ENCODE measurements around the gene SUMO1.
"Not testable (repeated sequence)": the region's sequence is repeated elsewhere in the genome, so short reads cannot be mapped to it uniquely, and the experiment has no call there.

Gene SUMO1

DNA sequence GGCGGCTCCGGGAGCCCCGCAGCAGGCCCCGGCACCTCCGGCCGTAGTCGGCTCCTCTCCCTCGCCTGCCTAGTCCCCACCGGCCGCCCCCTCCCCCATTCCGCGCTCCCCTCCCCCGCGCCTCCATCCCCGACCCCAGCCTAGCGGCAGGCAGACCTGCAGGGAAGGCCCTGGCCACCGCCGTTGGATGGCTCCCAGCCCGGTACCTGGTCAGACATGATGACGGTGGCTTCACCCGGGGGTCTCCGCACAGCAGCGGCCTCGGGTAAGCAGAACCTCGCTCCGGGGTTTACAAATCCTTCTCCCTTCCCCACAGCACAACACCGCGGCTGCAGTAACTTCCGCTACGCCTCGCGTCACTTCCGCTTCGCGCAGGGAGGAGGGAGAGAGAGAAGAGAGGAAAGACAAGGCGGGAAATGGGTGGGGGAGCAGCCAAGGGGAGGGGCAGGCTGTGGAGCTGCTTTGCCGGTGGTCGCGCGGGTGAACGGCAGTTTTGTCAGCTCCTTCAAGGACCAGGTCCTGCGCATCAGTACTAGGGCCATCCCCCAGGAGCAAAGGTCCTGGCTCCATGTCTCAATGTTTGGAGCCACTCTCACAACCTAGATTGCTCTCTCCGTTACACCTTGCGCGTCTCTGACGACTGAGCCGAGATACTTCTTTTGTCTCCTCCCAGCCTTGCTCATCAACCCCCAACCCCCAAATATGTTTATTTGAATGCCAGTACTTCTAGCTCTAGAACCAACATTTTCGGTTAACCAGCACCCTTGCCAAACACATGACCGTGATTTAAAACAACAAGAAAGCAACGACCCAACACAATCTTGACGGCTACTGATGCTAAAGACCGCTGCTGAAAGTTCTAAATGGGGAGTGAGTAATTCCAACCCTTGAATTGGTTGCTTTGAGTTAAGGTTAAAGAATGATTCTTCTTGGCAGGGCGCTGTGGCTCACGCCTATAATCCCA is at the start of gene SUMO1:
Gene SUMO1 (minus strand): TSS at position 364 of the 964 bp plus-strand sequence. CDS start 146 bp downstream, at position 218.
- DNase-seq (ENCODE audit: low read depth in 4 of 4, low spot score in 1 of 4) = peak; percentile 72 to 87 (median 85)

GRCh38 chr2:202286595-202286994 is 48.2 kb upstream of the SUMO1 start:
- no peak for DNase-seq (ENCODE audit: low read depth in 4 of 4, low spot score in 1 of 4)

DNA sequence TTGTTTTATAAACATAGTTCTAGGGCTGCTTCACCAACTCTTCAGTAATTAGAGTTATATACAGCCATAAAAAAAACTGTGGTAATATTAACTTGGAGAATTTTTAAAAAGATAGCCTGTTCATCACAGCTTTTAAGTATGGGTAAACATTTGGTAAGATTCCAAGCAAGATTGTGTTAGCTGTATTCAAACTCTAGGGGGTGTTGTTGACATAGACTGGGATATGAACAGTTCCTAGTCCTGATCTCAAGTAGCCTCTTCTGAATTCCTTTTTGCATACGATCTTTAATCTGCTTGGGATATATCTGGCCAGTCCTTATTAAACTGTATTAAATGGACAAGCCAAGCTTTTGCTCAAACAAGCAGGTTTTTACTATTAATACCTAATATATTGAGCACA is 40.5 kb upstream of the SUMO1 start:
- DNase-seq (ENCODE audit: low read depth in 4 of 4, low spot score in 1 of 4) = no peak

- no peak for DNase-seq (ENCODE audit: low read depth in 4 of 4, low spot score in 1 of 4)
These were observed 39.8 kb upstream of the SUMO1 start for GRCh38 chr2:202278036-202278760.

DNA sequence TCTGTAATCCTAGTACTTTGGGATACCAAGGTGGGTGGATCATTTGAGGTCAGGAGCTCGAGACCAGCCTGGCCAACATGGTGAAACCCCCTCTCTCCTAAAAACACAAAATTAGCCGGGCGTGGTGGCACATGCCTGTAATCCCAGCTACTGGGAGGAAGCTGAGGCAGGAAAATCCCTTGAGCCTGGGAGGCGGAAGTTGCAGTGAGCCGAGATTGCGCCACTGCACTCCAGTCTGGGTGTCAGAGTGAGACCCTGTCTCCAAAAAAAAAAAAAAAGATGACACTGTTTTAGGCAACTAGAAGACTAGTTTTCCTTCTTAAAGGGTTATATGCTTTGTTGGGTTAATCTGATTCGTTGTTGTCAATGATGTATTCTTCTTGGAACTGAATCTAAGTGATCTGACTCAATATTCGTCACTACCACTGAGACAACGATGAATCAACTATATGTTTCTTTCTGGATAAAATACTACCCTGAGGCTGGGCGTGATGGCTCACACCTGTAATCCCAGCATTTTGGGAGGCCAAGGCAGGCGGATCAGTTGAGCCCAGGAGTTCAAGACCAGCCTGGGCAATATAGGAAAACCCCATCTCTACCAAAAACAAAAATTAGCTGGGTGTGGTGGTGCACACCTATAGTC is 37.8 kb upstream of the SUMO1 start:
- DNase-seq (ENCODE audit: low read depth in 4 of 4, low spot score in 1 of 4) = not testable (repeated sequence)

DNA sequence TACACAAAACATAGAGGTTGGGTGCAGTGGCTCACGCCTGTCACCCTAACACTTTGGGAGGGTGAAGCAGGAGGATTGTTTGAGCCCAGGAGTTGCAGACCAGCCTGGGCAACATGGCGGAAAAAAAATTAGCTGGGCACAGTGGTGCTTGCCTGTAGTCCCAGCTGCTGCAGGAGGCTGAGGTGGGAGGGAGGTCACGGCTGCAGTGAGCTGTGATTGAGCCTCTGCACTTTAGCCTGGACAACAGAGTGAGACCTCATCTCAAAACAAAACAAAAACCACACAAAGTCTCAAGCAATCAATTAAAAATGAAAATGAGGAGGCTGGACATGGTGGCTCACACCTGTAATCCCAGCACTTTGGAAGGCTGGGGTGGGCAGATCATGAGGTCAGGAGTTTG is 32.1 kb upstream of the SUMO1 start:
- no peak for DNase-seq (ENCODE audit: low read depth in 4 of 4, low spot score in 1 of 4)

GRCh38 chr2:202269585-202269984 is 31.2 kb upstream of the SUMO1 start:
- DNase-seq (ENCODE audit: low read depth in 4 of 4, low spot score in 1 of 4) = no peak

GRCh38 chr2:202267495-202267894 is 29.1 kb upstream of the SUMO1 start:
- DNase-seq (ENCODE audit: low read depth in 4 of 4, low spot score in 1 of 4) = no peak

GRCh38 chr2:202265467-202266277 is 27.3 kb upstream of the SUMO1 start, which contains the start of gene NOP58:
NOP58 (plus strand) TSS chr2:202265763; CDS start chr2:202265942, 179 bp downstream.
- peak; percentile 61 to 84 (median 76) for DNase-seq (ENCODE audit: low read depth in 4 of 4, low spot score in 1 of 4)

- no peak for DNase-seq (ENCODE audit: low read depth in 4 of 4, low spot score in 1 of 4)
These were observed 23.1 kb upstream of the SUMO1 start for GRCh38 chr2:202261531-202261930.

- DNase-seq (ENCODE audit: low read depth in 4 of 4, low spot score in 1 of 4) = no peak
These were observed 13.1 kb upstream of the SUMO1 start for GRCh38 chr2:202251494-202251893.

- no peak for DNase-seq (ENCODE audit: low read depth in 4 of 4, low spot score in 1 of 4)
These were observed 11.3 kb upstream of the SUMO1 start for GRCh38 chr2:202249521-202250253.

DNA sequence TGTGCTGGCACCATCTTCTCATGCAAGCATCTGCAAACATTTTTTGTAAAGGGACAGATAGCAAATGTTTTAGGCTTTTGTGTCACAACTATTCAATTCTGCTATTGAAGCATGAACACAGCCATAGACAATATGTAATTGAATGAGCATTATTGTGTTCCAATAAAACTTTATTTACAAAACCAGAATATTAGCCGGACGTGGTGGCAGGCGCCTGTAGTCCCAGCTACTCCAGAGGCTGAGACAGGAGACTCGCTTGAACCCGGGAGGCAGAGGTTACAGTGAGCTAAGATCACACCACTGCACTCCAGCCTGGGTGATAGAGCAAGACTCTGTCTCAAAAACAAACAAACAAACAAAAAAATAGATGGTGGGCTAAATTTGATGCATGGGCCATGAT is 9.3 kb upstream of the SUMO1 start:
- DNase-seq (ENCODE audit: low read depth in 4 of 4, low spot score in 1 of 4) = not testable (repeated sequence)

DNA sequence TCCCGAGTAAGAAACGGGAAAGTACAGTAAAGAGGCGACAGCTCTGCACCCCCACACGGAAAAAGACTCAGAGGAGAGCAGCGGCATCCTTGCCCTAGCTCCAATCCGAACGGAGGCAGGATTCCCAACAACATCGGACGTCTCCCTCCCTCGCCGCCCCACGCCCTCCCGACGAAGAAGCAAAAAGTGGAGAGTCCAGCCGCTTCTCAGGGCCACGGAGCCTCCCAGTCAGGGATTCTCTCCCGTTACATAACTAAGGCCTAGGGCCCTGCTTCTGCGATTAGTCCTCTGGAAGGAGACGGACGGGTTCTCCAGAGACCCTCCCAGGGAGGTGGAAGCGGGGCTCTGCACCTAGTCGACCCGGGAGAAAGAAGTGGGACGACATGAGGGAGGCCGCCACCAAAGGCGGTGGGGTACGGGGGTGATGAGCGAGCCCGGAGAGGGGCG is 587 bp downstream of the SUMO1 start:
- DNase-seq (ENCODE audit: low read depth in 4 of 4, low spot score in 1 of 4) = peak in 1 of 4 experiments; percentile 1

DNA sequence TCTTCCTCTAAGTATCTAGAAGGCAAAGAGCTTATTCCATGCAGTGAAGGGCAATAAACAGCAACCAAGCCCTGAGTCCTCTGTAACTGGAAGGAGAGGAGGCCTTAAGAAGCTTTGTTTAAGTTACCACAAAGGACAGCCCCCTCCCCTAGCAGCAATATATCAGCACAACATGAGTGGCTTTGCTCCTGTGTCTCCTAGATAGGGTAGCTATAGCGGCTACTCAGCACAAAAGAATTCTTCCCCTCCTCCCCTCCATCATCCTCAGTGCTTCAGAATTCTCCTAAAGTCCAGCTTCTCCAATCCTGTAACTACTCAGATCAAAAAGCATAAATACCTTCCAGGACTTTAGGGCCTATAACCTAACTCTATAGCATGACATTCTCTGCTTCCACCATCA is 16.5 kb downstream of the SUMO1 start:
- no peak for DNase-seq (ENCODE audit: low read depth in 4 of 4, low spot score in 1 of 4)

GRCh38 chr2:202215179-202215578 is 23.2 kb downstream of the SUMO1 start:
- DNase-seq (ENCODE audit: low read depth in 4 of 4, low spot score in 1 of 4) = no peak

DNA sequence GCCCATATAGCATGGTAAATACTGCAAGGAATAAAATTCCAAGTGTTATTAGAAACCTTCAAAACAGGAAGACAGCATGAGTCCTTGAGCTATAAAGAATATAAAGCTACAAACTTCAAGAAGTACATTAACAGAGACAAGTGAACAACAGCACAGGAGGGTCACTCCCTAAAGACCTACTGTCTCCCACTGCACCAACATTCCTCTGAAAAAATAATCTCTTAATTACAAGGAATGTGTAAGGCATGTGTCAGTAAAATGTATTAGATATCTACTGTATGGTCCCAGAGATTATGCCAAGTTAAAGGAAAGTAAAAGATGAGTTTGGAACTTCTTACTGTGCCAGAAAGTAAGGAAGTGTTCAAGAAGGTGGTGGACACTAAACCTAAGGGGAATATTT is 29.9 kb downstream of the SUMO1 start:
- DNase-seq (ENCODE audit: low read depth in 4 of 4, low spot score in 1 of 4) = no peak

DNA sequence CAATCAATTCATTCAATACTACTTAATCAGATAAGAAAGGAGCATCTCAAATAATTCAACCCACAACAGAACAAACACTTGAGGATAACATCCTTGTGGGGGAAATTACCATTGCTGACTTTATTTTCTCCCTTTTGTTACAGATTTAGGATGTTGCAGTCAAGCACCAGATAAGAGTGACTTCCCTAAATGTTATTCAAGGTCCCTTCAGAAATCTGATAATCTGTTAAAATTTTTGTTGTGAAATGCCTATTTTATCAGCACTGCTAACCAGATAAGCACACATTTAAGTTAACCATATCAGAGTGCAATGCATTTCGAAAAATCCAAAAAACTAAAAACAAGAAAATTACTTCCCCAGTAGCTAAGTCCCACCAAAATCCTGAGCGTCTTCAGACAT is 33.5 kb downstream of the SUMO1 start:
- no peak for DNase-seq (ENCODE audit: low read depth in 4 of 4, low spot score in 1 of 4)

DNA sequence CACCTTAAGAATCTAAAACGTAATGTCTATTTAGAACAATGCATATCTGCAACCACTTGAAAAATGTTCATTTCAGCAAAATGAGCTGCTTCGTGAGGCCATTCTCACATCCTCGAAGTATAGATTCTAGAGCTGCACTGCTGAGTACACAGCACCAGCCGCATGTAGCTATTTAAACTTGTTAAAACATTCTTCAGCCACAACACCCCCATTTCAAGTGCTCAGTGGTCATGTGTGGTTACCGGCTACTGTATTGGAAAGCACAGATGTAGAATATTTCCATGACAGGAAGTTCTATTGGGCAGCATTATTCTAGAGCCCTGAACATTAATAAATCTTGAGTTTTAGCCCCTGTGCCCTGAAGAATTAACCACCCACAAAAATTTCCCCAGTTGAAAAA is 35.0 kb downstream of the SUMO1 start:
- DNase-seq (ENCODE audit: low read depth in 4 of 4, low spot score in 1 of 4) = no peak

Data from stimulated activated CD4-positive, alpha-beta T cell treated with anti-CD3 and anti-CD28 coated beads, Interleukin-1b, Interleukin-23, amount 100 ng/mL, for 24 hours (primary cell).